Purkinje cell (primary cell): ENCODE results near the gene JMJD6. TPM values are rescaled to one million over a fixed set of nuclear protein-coding genes. Genes with fewer than 3 reads are reported as not detected.

ENCODE experiments used
- polyA plus RNA-seq: library from polyadenylated mRNA; unstranded; fragments of >200 nt; fragmentation: Nextera tagmentation; gene quantifications from 2 replicates; pipeline ENCODE4 v1.2.1, GENCODE V29; 2014

Gene JMJD6
- polyA plus RNA-seq, result 2.0 and 2.9 TPM in 2 replicates

GRCh38 chr17:76726231-76726775, at the start of gene JMJD6:
Gene JMJD6, minus strand, starts transcription at chr17:76726606. Its CDS starts 131 bp downstream, at chr17:76726475.

GRCh38 chr17:76737676-76738467, 11.5 kb upstream of the JMJD6 start, which contains the start of gene MFSD11:
Gene MFSD11, plus strand, starts transcription at chr17:76738119. Its CDS starts 234 bp downstream, at chr17:76738353.

GRCh38 chr17:76737082-76737675, 10.8 kb upstream of the JMJD6 start, which contains the start of gene SRSF2:
Gene SRSF2, minus strand, starts transcription at chr17:76737331. Its CDS starts 171 bp downstream, at chr17:76737160.

GRCh38 chr17:76726776-76727718, 641 bp upstream of the JMJD6 start, which contains the start of gene METTL23:
Gene METTL23, plus strand, starts transcription at chr17:76726839. Its CDS starts 2,872 bp downstream, at chr17:76729711.

GRCh38 chr17:76710863-76711611, 15.4 kb downstream of the JMJD6 start, which contains the start of gene MXRA7:
Gene MXRA7, minus strand, starts transcription at chr17:76710965. Its CDS starts 19 bp downstream, at chr17:76710946.

Other genes starting within 250 kb of the JMJD6 start
- gene RHBDF2, start 225.2 kb downstream of the JMJD6 start, polyA plus RNA-seq, result not detected in 2 replicates
- 0.28 and 0.83 TPM in 2 replicates for gene CYGB, start 188.9 kb downstream of the JMJD6 start, polyA plus RNA-seq
- gene PRCD, start 186.6 kb downstream of the JMJD6 start, polyA plus RNA-seq, result 4.4 and 4.9 TPM in 2 replicates
- gene ST6GALNAC2, start 140.7 kb downstream of the JMJD6 start, polyA plus RNA-seq, result not detected in 2 replicates
- gene ST6GALNAC1, start 82.8 kb downstream of the JMJD6 start, polyA plus RNA-seq, result not detected in 2 replicates
- gene MXRA7, start 15.6 kb downstream of the JMJD6 start, polyA plus RNA-seq, result 33.4 and 33.6 TPM in 2 replicates
- gene METTL23, start 233 bp upstream of the JMJD6 start, polyA plus RNA-seq, result 31.3 and 58.5 TPM in 2 replicates
- 93.5 and 95.2 TPM in 2 replicates for gene SRSF2, start 10.7 kb upstream of the JMJD6 start, polyA plus RNA-seq
- 36.1 and 37.8 TPM in 2 replicates for gene MFSD11, start 11.5 kb upstream of the JMJD6 start, polyA plus RNA-seq
- 1.7 and 2.5 TPM in 2 replicates for gene MGAT5B, start 141.8 kb upstream of the JMJD6 start, polyA plus RNA-seq